B cell (primary cell): ENCODE measurements around the gene MT1B.

Experiments
- EZH2 ChIP-seq: IDR thresholded peaks from 2 replicates; pipeline ENCODE4 v1.6.1; 2012; ENCODE audit warnings: borderline replicate concordance, low read depth, mild to moderate bottlenecking, moderate library complexity, low read length; ENCODE audit not compliant: insufficient read depth, poor library complexity, severe bottlenecking
- TF ChIP-seq, protein P1 (sequence below): fragments of 200-600 bp; IDR thresholded peaks from one replicate; pipeline ENCODE4 v1.8.0; 2022; ENCODE audit warnings: antibody characterized with exemption, mild to moderate bottlenecking

DNA sequence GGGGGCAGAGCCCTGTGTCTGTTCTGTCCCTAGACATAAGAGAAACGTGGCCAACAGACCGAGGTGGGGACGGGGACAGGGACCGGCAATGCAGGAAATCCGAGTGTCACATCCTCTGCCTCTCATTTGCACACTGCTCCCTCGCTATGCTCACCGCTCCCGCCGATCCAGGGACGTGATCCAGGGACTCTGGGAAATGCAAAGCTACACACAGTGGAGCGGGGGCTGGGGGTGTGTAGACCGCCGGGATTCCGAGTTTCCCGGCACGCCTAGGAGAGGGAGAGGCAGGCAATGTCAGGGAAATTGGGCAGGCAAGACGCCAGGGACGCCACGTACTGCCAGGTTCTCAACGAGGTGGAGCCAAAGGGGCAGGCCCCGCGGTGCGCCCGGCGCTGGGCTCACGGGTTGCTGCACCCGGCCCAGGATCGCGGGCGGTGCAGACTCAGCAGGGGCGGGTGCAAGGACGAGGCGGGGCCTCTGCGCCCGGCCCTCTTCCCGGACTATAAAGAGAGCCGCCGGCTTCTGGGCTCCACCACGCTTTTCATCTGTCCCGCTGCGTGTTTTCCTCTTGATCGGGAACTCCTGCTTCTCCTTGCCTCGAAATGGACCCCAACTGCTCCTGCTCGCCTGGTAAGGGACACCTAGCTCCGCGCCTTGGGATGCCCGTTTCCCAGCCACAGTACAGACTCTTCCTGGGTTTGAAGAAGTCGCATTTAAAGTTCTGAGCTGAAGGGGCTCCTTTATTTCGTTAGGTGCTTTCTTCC lies 30.4 kb downstream of the MT1B start, which contains the start of gene MT1X:
- TF ChIP-seq, protein P1, sequence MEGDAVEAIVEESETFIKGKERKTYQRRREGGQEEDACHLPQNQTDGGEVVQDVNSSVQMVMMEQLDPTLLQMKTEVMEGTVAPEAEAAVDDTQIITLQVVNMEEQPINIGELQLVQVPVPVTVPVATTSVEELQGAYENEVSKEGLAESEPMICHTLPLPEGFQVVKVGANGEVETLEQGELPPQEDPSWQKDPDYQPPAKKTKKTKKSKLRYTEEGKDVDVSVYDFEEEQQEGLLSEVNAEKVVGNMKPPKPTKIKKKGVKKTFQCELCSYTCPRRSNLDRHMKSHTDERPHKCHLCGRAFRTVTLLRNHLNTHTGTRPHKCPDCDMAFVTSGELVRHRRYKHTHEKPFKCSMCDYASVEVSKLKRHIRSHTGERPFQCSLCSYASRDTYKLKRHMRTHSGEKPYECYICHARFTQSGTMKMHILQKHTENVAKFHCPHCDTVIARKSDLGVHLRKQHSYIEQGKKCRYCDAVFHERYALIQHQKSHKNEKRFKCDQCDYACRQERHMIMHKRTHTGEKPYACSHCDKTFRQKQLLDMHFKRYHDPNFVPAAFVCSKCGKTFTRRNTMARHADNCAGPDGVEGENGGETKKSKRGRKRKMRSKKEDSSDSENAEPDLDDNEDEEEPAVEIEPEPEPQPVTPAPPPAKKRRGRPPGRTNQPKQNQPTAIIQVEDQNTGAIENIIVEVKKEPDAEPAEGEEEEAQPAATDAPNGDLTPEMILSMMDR: no peak
- no peak for TF ChIP-seq EZH2
